Endothelial cell of umbilical vein (primary cell): ENCODE results near the gene COL13A1.

Source experiments
- CTCF ChIP-seq, 2 donors: IDR thresholded peaks; 1 replicate in 1 of 2; 2 replicates in 1 of 2; pipeline ENCODE4 v1.5.1; 2011; ENCODE audit warnings: low read length in 2 of 2, mild to moderate bottlenecking in 2 of 2, moderate library complexity in 2 of 2, control low read depth in 1 of 2, inconsistent platforms in 1 of 2, low read depth in 1 of 2; ENCODE audit not compliant: insufficient read depth in 1 of 2; ENCODE audit errors: extremely low read depth in 1 of 2
- EZH2 ChIP-seq: IDR thresholded peaks from 2 replicates; pipeline ENCODE4 v1.6.1; 2012; ENCODE audit warnings: borderline replicate concordance, low read depth, mild to moderate bottlenecking, moderate library complexity, low read length, inconsistent platforms; ENCODE audit not compliant: severe bottlenecking
- FOS ChIP-seq: IDR thresholded peaks from 2 replicates; pipeline ENCODE4 v1.6.1; 2011; ENCODE audit warnings: mild to moderate bottlenecking, low read length, moderate library complexity, borderline replicate concordance; ENCODE audit not compliant: insufficient read depth
- GATA2 ChIP-seq: IDR thresholded peaks from 2 replicates; pipeline ENCODE4 v1.7.0; 2011; ENCODE audit warnings: low read depth, mild to moderate bottlenecking, moderate library complexity, mixed read lengths, low read length; ENCODE audit not compliant: insufficient read length, insufficient read depth
- JUN ChIP-seq: IDR thresholded peaks from 2 replicates; pipeline ENCODE4 v1.6.1; 2011; ENCODE audit warnings: borderline replicate concordance, low read depth; ENCODE audit not compliant: insufficient read length, insufficient read depth
- MYC ChIP-seq: IDR thresholded peaks from one replicate; pipeline ENCODE4 v1.6.1; 2011; ENCODE audit warnings: mild to moderate bottlenecking, low read depth, low read length
- POLR2A ChIP-seq: IDR thresholded peaks from 2 replicates; pipeline ENCODE4 v1.6.1; 2012; ENCODE audit warnings: low read depth, mild to moderate bottlenecking, control low read depth, low read length
- POLR2AphosphoS5 ChIP-seq: IDR thresholded peaks from 2 replicates; pipeline ENCODE4 v1.6.1; 2012; ENCODE audit warnings: low read depth, mild to moderate bottlenecking, control low read depth, low read length, moderate library complexity; ENCODE audit not compliant: insufficient read depth

GRCh38 chr10:69835875-69836730 lies 34.4 kb downstream of the COL13A1 start:
- TF ChIP-seq CTCF (IDR thresholded peaks at IDR 0.05; ENCODE audit: extremely low read depth in 1 of 2, insufficient read depth in 1 of 2, low read depth in 1 of 2, low read length in 2 of 2): no peak
- no peak for TF ChIP-seq EZH2
- TF ChIP-seq POLR2A: no peak
- no peak for TF ChIP-seq POLR2AphosphoS5
- no peak for TF ChIP-seq MYC
- no peak for TF ChIP-seq JUN
- TF ChIP-seq FOS: no peak
- no peak for TF ChIP-seq GATA2
